Measurements from ENCODE around the gene DEPP1.

DEPP1 gene

GRCh38 chr10:44998146-44998631 lies 19.6 kb upstream of the DEPP1 start:
- Mint-ChIP-seq H3K9me3 (peaks cover 12% of the 10 kb centered on the region), H3K4me1 (ENCODE audit: low read depth) (peaks cover 50% of the 10 kb centered on the region), H3K4me3 (no peak overlapping the region), H3K27ac (no peak overlapping the region), H3K36me3 (ENCODE audit: low read depth) (peaks cover 15% of the 10 kb centered on the region), H3K27me3 (ENCODE audit: low read depth) (peaks cover 9% of the 10 kb centered on the region)
- no peak for DNase-seq (ENCODE audit: low spot score)

- H3K27ac Mint-ChIP-seq: peak overlapping the region; percentile 36
- H3K27me3 Mint-ChIP-seq (ENCODE audit: low read depth): peaks cover 9% of the 10 kb centered on the region
- DNase-seq (ENCODE audit: low spot score): no peak
- H3K4me3 Mint-ChIP-seq: no peak overlapping the region
- H3K4me1 Mint-ChIP-seq (ENCODE audit: low read depth): peaks cover 44% of the 10 kb centered on the region
- H3K36me3 Mint-ChIP-seq (ENCODE audit: low read depth): peaks cover 7% of the 10 kb centered on the region
- H3K9me3 Mint-ChIP-seq: peaks cover 6% of the 10 kb centered on the region
Observed at GRCh38 chr10:44997105-44997748, 18.6 kb upstream of the DEPP1 start.

GRCh38 chr10:44995914-44996669 lies 17.5 kb upstream of the DEPP1 start:
- Mint-ChIP-seq H3K36me3 (ENCODE audit: low read depth) (peaks cover 2% of the 10 kb centered on the region), H3K9me3 (peaks cover 6% of the 10 kb centered on the region), H3K27ac (no peak overlapping the region), H3K4me3 (peak overlapping the region; percentile 35), H3K4me1 (ENCODE audit: low read depth) (peaks cover 38% of the 10 kb centered on the region), H3K27me3 (ENCODE audit: low read depth) (peaks cover 9% of the 10 kb centered on the region)
- DNase-seq (ENCODE audit: low spot score): no peak

GRCh38 chr10:44995581-44995913 lies 16.9 kb upstream of the DEPP1 start:
- peaks cover 9% of the 10 kb centered on the region for H3K27me3 Mint-ChIP-seq (ENCODE audit: low read depth)
- H3K4me3 Mint-ChIP-seq: peak overlapping the region; percentile 35
- H3K4me1 Mint-ChIP-seq (ENCODE audit: low read depth): peaks cover 37% of the 10 kb centered on the region
- peaks cover 6% of the 10 kb centered on the region for H3K9me3 Mint-ChIP-seq
- DNase-seq (ENCODE audit: low spot score): no peak
- H3K27ac Mint-ChIP-seq: no peak overlapping the region
- H3K36me3 Mint-ChIP-seq (ENCODE audit: low read depth): peaks cover 2% of the 10 kb centered on the region

GRCh38 chr10:44994752-44995530 lies 16.3 kb upstream of the DEPP1 start:
- H3K4me1 Mint-ChIP-seq (ENCODE audit: low read depth): peaks cover 32% of the 10 kb centered on the region
- H3K4me3 Mint-ChIP-seq: no peak overlapping the region
- H3K27me3 Mint-ChIP-seq (ENCODE audit: low read depth): peaks cover 9% of the 10 kb centered on the region
- no peak for DNase-seq (ENCODE audit: low spot score)
- peaks cover 3% of the 10 kb centered on the region for H3K9me3 Mint-ChIP-seq
- no peak overlapping the region for H3K27ac Mint-ChIP-seq
- no peaks in the 10 kb centered on the region for H3K36me3 Mint-ChIP-seq (ENCODE audit: low read depth)

- Mint-ChIP-seq H3K36me3 (ENCODE audit: low read depth) (no peaks in the 10 kb centered on the region), H3K27ac (no peak overlapping the region), H3K4me1 (ENCODE audit: low read depth) (peaks cover 28% of the 10 kb centered on the region), H3K27me3 (ENCODE audit: low read depth) (peaks cover 9% of the 10 kb centered on the region), H3K4me3 (no peak overlapping the region), H3K9me3 (no peaks in the 10 kb centered on the region)
- DNase-seq (ENCODE audit: low spot score): no peak
Observed at GRCh38 chr10:44993922-44994751, 15.5 kb upstream of the DEPP1 start.

GRCh38 chr10:44993226-44993921 lies 14.8 kb upstream of the DEPP1 start:
- no peak for DNase-seq (ENCODE audit: low spot score)
- H3K4me1 Mint-ChIP-seq (ENCODE audit: low read depth): peaks cover 28% of the 10 kb centered on the region
- no peak overlapping the region for H3K27ac Mint-ChIP-seq
- no peaks in the 10 kb centered on the region for H3K9me3 Mint-ChIP-seq
- no peak overlapping the region for H3K4me3 Mint-ChIP-seq
- peaks cover 8% of the 10 kb centered on the region for H3K27me3 Mint-ChIP-seq (ENCODE audit: low read depth)
- no peaks in the 10 kb centered on the region for H3K36me3 Mint-ChIP-seq (ENCODE audit: low read depth)

- Mint-ChIP-seq H3K36me3 (ENCODE audit: low read depth) (no peaks in the 10 kb centered on the region), H3K4me3 (no peak overlapping the region), H3K27ac (no peak overlapping the region), H3K27me3 (ENCODE audit: low read depth) (peaks cover 4% of the 10 kb centered on the region), H3K9me3 (no peaks in the 10 kb centered on the region), H3K4me1 (ENCODE audit: low read depth) (peaks cover 25% of the 10 kb centered on the region)
- no peak for DNase-seq (ENCODE audit: low spot score)
Observed at GRCh38 chr10:44992732-44993225, 14.2 kb upstream of the DEPP1 start.

- H3K27ac Mint-ChIP-seq: no peak overlapping the region
- H3K4me3 Mint-ChIP-seq: no peak overlapping the region
- no peaks in the 10 kb centered on the region for H3K36me3 Mint-ChIP-seq (ENCODE audit: low read depth)
- no peaks in the 10 kb centered on the region for H3K9me3 Mint-ChIP-seq
- DNase-seq (ENCODE audit: low spot score): no peak
- peaks cover 25% of the 10 kb centered on the region for H3K4me1 Mint-ChIP-seq (ENCODE audit: low read depth)
- peaks cover 7% of the 10 kb centered on the region for H3K27me3 Mint-ChIP-seq (ENCODE audit: low read depth)
Observed at GRCh38 chr10:44992070-44992731, 13.6 kb upstream of the DEPP1 start.

GRCh38 chr10:44991571-44991970 lies 13.0 kb upstream of the DEPP1 start:
- no peak overlapping the region for H3K4me3 Mint-ChIP-seq
- peaks cover 24% of the 10 kb centered on the region for H3K4me1 Mint-ChIP-seq (ENCODE audit: low read depth)
- no peaks in the 10 kb centered on the region for H3K36me3 Mint-ChIP-seq (ENCODE audit: low read depth)
- peaks cover 7% of the 10 kb centered on the region for H3K27me3 Mint-ChIP-seq (ENCODE audit: low read depth)
- H3K27ac Mint-ChIP-seq: no peak overlapping the region
- no peaks in the 10 kb centered on the region for H3K9me3 Mint-ChIP-seq
- DNase-seq (ENCODE audit: low spot score): no peak

GRCh38 chr10:44990965-44991364 lies 12.4 kb upstream of the DEPP1 start:
- Mint-ChIP-seq H3K9me3 (no peaks in the 10 kb centered on the region), H3K4me3 (no peak overlapping the region), H3K36me3 (ENCODE audit: low read depth) (no peaks in the 10 kb centered on the region), H3K27ac (no peak overlapping the region), H3K4me1 (ENCODE audit: low read depth) (peaks cover 18% of the 10 kb centered on the region), H3K27me3 (ENCODE audit: low read depth) (peaks cover 11% of the 10 kb centered on the region)
- no peak for DNase-seq (ENCODE audit: low spot score)

- no peaks in the 10 kb centered on the region for H3K36me3 Mint-ChIP-seq (ENCODE audit: low read depth)
- H3K9me3 Mint-ChIP-seq: no peaks in the 10 kb centered on the region
- peaks cover 11% of the 10 kb centered on the region for H3K4me1 Mint-ChIP-seq (ENCODE audit: low read depth)
- H3K27me3 Mint-ChIP-seq (ENCODE audit: low read depth): peaks cover 11% of the 10 kb centered on the region
- no peak for DNase-seq (ENCODE audit: low spot score)
- H3K27ac Mint-ChIP-seq: no peak overlapping the region
- no peak overlapping the region for H3K4me3 Mint-ChIP-seq
Observed at GRCh38 chr10:44990302-44990655, 11.7 kb upstream of the DEPP1 start.
